ENCODE data around the gene FAM204A.

DNA sequence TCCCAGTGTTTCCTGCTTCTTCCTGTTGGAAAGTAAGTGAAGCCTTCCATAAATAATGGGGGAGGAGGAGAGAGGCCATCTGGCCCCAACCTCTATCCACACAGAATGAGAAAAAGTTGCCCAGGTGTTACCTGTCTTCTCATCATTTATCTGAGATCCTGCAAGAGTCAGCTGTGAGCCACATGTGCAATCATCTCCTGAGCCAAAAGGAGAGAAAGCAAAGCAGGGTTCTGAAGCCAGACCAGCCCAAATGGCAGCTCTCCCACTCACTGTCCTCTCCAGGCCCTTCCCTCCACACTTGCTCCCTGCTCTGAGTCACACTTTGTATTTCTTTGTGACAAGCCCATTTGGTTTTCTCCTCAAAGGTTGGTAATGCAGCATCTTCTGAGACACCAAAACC lies 65.9 kb downstream of the FAM204A start:
- TF ChIP-seq, protein P1, sequence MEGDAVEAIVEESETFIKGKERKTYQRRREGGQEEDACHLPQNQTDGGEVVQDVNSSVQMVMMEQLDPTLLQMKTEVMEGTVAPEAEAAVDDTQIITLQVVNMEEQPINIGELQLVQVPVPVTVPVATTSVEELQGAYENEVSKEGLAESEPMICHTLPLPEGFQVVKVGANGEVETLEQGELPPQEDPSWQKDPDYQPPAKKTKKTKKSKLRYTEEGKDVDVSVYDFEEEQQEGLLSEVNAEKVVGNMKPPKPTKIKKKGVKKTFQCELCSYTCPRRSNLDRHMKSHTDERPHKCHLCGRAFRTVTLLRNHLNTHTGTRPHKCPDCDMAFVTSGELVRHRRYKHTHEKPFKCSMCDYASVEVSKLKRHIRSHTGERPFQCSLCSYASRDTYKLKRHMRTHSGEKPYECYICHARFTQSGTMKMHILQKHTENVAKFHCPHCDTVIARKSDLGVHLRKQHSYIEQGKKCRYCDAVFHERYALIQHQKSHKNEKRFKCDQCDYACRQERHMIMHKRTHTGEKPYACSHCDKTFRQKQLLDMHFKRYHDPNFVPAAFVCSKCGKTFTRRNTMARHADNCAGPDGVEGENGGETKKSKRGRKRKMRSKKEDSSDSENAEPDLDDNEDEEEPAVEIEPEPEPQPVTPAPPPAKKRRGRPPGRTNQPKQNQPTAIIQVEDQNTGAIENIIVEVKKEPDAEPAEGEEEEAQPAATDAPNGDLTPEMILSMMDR (IDR thresholded peaks at IDR 0.05; ENCODE audit: insufficient read depth, low read depth, low read length): no peak
- TF ChIP-seq EZH2 (IDR thresholded peaks at IDR 0.05; ENCODE audit: insufficient read depth, low read length): no peak

Measured in astrocyte (in vitro differentiated cells and primary cell).